ENCODE results near the gene RAB40B. TPM values are rescaled to one million over a fixed set of nuclear protein-coding genes. Genes with fewer than 3 reads are reported as not detected.
A peak's percentile ranks its signal among the peaks of the same experiment; 100 is the strongest.

RAB40B gene
- total RNA-seq, 1 experiment from 2014 or later = 3.2 TPM

GRCh38 chr17:82670661-82671450, 27.6 kb downstream of the RAB40B start:
- POLR2A ChIA-PET (ENCODE audit: low non-redundant PET) = no interaction called here
- intact Hi-C loops (cut with micrococcal nuclease; ENCODE audit: unreplicated experiment) = no loop called here

GRCh38 chr17:82668631-82669099, 29.8 kb downstream of the RAB40B start:
- Histone ChIP-seq H3K27ac (ENCODE audit: low read depth, low read length, poor library complexity, severe bottlenecking) (no peak overlapping the region), H3K9me3 (ENCODE audit: low read depth, low read length, poor library complexity, severe bottlenecking) (no peaks in the 10 kb centered on the region), H3K4me1 (ENCODE audit: insufficient read depth, low read length, poor library complexity, severe bottlenecking) (peaks cover 8% of the 10 kb centered on the region), H3K4me3 (ENCODE audit: low read depth, low read length, poor library complexity, severe bottlenecking) (no peak overlapping the region), H3K36me3 (ENCODE audit: insufficient read depth, low read length, poor library complexity, severe bottlenecking) (no peaks in the 10 kb centered on the region), H3K27me3 (replicated peaks; ENCODE audit: insufficient read depth, low read depth, low read length, poor library complexity) (no peaks in the 10 kb centered on the region)
- peak; percentile 56 for DNase-seq (ENCODE audit: low spot score)
- no peak for TF ChIP-seq EZH2 (IDR thresholded peaks at IDR 0.05; ENCODE audit: borderline replicate concordance, low read depth, low read length, poor library complexity, severe bottlenecking)
- TF ChIP-seq, protein P1, sequence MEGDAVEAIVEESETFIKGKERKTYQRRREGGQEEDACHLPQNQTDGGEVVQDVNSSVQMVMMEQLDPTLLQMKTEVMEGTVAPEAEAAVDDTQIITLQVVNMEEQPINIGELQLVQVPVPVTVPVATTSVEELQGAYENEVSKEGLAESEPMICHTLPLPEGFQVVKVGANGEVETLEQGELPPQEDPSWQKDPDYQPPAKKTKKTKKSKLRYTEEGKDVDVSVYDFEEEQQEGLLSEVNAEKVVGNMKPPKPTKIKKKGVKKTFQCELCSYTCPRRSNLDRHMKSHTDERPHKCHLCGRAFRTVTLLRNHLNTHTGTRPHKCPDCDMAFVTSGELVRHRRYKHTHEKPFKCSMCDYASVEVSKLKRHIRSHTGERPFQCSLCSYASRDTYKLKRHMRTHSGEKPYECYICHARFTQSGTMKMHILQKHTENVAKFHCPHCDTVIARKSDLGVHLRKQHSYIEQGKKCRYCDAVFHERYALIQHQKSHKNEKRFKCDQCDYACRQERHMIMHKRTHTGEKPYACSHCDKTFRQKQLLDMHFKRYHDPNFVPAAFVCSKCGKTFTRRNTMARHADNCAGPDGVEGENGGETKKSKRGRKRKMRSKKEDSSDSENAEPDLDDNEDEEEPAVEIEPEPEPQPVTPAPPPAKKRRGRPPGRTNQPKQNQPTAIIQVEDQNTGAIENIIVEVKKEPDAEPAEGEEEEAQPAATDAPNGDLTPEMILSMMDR (conservative IDR thresholded peaks at IDR 0.05; ENCODE audit: low read depth, low read length) = peak; percentile 40; the same call in 1 of the 2 replicates
- POLR2A ChIA-PET (ENCODE audit: low non-redundant PET) = no interaction called here
- intact Hi-C loops (cut with micrococcal nuclease; ENCODE audit: unreplicated experiment) = no loop called here
- CTCF ChIA-PET = no interaction called here
- BruUV-seq (replicated peaks) = no TSS peak

More at GRCh38 chr17:82670661-82671450, 27.6 kb downstream of the RAB40B start:
- Histone ChIP-seq H3K4me3 (ENCODE audit: low read depth, low read length, poor library complexity, severe bottlenecking) (no peak overlapping the region), H3K36me3 (ENCODE audit: insufficient read depth, low read length, poor library complexity, severe bottlenecking) (no peaks in the 10 kb centered on the region), H3K27me3 (replicated peaks; ENCODE audit: insufficient read depth, low read depth, low read length, poor library complexity) (no peaks in the 10 kb centered on the region), H3K4me1 (ENCODE audit: insufficient read depth, low read length, poor library complexity, severe bottlenecking) (no peaks in the 10 kb centered on the region), H3K9me3 (ENCODE audit: low read depth, low read length, poor library complexity, severe bottlenecking) (no peaks in the 10 kb centered on the region), H3K27ac (ENCODE audit: low read depth, low read length, poor library complexity, severe bottlenecking) (no peak overlapping the region)
- CTCF ChIA-PET = no interaction called here
- BruUV-seq (replicated peaks) = no TSS peak
- DNase-seq (ENCODE audit: low spot score) = no peak
- TF ChIP-seq, protein P1 (conservative IDR thresholded peaks at IDR 0.05; ENCODE audit: low read depth, low read length) = no peak
- TF ChIP-seq EZH2 (IDR thresholded peaks at IDR 0.05; ENCODE audit: borderline replicate concordance, low read depth, low read length, poor library complexity, severe bottlenecking) = no peak

DNA sequence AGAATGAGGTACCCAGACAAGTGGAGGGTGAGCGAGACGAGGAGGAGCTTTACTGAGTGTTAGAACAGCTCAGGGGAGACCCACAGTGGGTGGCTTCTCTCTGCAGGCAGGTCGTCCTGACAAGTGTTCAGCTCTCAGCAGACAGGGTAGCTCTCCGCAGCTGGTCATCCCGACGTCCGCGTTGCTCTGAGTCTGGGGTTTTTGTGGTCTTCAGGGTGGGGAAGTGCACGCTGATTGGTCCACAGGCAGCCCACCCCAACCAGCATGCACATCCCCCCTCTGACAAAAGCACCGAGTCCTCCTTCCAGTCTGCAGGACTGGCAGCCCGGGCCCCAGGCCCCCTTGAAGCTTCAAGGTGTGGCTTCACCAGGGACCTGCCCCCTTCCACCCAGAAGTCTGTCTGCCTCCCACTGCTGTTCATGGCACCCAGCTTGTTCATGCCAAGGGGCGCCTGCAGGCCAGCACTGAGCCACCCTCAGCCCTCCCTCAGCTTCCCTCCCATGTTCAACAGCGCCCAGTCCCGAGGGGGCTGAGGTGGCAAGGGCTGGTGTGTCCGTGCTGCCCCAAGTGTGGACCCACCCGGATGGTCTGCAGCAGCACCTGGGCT, 30.4 kb downstream of the RAB40B start:
- intact Hi-C loops (cut with micrococcal nuclease; ENCODE audit: unreplicated experiment) = no loop called here
- Histone ChIP-seq H3K4me1 (ENCODE audit: insufficient read depth, low read length, poor library complexity, severe bottlenecking) (peaks cover 8% of the 10 kb centered on the region), H3K36me3 (ENCODE audit: insufficient read depth, low read length, poor library complexity, severe bottlenecking) (no peaks in the 10 kb centered on the region), H3K27me3 (replicated peaks; ENCODE audit: insufficient read depth, low read depth, low read length, poor library complexity) (no peaks in the 10 kb centered on the region), H3K4me3 (ENCODE audit: low read depth, low read length, poor library complexity, severe bottlenecking) (no peak overlapping the region), H3K27ac (ENCODE audit: low read depth, low read length, poor library complexity, severe bottlenecking) (no peak overlapping the region), H3K9me3 (ENCODE audit: low read depth, low read length, poor library complexity, severe bottlenecking) (no peaks in the 10 kb centered on the region)
- ChIA-PET POLR2A (ENCODE audit: low non-redundant PET) (no interaction called here), CTCF (no interaction called here)
- TF ChIP-seq, protein P1 (conservative IDR thresholded peaks at IDR 0.05; ENCODE audit: low read depth, low read length) = no peak
- TF ChIP-seq EZH2 (IDR thresholded peaks at IDR 0.05; ENCODE audit: borderline replicate concordance, low read depth, low read length, poor library complexity, severe bottlenecking) = no peak
- no TSS peak for BruUV-seq (replicated peaks)
- no peak for DNase-seq (ENCODE audit: low spot score)
